ENCODE measurements around the gene MYBPC2. TPM values are rescaled to one million over a fixed set of nuclear protein-coding genes. Genes with fewer than 3 reads are reported as not detected.
"Not testable (repeated sequence)": the region's sequence is repeated elsewhere in the genome, so short reads cannot be mapped to it uniquely, and the experiment has no call there.

Gene MYBPC2
- total and polyA plus RNA-seq, 4 experiments from 2014 or later, result 0.10 TPM; not detected in 3

DNA sequence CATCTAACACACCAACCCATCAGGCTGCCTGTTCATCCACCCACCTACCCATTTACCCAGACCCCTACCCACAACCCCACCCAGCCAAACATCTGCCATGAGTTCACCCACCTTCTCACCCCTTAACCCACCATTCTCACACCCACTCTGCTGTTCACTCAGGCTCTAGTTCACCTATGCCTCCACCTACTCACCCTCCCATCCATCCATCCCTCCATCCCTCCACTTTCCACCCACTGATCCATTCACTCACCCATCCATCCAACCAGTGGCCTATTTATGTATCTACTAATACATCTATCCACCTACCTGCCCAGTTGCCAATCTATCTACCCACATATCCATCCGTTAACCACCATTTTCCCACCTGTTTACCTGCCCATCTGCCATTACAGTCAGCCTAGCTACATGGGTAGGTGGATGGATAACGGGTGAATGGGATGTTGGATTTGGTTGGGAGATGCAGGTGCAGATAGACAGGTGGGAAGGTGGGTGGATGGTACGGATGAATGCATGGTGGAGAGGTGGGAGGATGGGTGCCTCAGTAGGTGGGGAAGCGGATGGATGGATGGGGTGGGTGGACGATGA, 5.3 kb downstream of the MYBPC2 start:
- Mint-ChIP-seq H3K36me3 (no peaks in the 10 kb centered on the region), H3K4me1 (peaks cover 0 to 2% (median 0%) of the 10 kb centered on the region in 4 donors), H3K9me3 (peaks cover 0 to 2% (median 0%) of the 10 kb centered on the region in 8 donors), H3K27me3 (peaks cover 8 to 18% of the 10 kb centered on the region in 2 donors), H3K27ac (no peak overlapping the region), H3K4me3 (no peak overlapping the region)
- Histone ChIP-seq H3K4me3 (ENCODE audit: low read length in 2 of 2) (no peak overlapping the region), H3K4me1 (ENCODE audit: insufficient read depth, low read length) (no peaks in the 10 kb centered on the region), H3K36me3 (ENCODE audit: insufficient read depth, low read length) (no peaks in the 10 kb centered on the region), H3K27ac (ENCODE audit: low read depth, low read length) (no peak overlapping the region), H3K27me3 (ENCODE audit: insufficient read depth, low read length) (no peaks in the 10 kb centered on the region), H3K9me3 (ENCODE audit: control insufficient read depth in 1 of 2, low read length in 2 of 2) (no peaks in the 10 kb centered on the region)
- ChIA-PET POLR2A (ENCODE audit: partially characterized antibody) (no interaction called here), CTCF (ENCODE audit: partially characterized antibody) (no interaction called here)
- intact Hi-C loops (cut with micrococcal nuclease), result no loop called here
- no peak for DNase-seq

DNA sequence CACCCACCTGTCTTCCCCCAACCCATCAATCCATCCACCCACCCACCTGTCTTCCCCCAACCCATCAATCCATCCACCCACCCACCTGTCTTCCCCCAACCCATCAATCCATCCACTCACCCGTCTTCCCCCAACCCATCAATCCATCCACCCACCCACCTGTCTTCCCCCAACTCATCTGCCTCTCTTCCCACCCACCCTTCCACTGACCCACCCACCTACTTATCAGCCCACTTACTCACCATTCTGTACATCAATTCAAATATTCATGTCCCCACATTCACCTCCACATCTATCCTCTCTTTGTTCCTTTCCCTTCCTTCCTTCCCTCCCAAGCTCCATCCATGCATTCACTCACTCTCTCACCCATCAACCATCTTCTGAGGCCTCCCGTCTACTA, 6.4 kb downstream of the MYBPC2 start:
- intact Hi-C loops (cut with micrococcal nuclease); H3K9me3 ChIP-seq (ENCODE audit: control insufficient read depth in 1 of 2, low read length in 2 of 2); H3K36me3 ChIP-seq (ENCODE audit: insufficient read depth, low read length); H3K36me3 Mint-ChIP-seq; H3K4me3 ChIP-seq (ENCODE audit: low read length in 2 of 2); POLR2A ChIA-PET (ENCODE audit: partially characterized antibody); H3K27me3 ChIP-seq (ENCODE audit: insufficient read depth, low read length); H3K4me1 Mint-ChIP-seq; H3K4me1 ChIP-seq (ENCODE audit: insufficient read depth, low read length); DNase-seq; H3K4me3 Mint-ChIP-seq; H3K27ac ChIP-seq (ENCODE audit: low read depth, low read length); H3K27ac Mint-ChIP-seq; H3K9me3 Mint-ChIP-seq; CTCF ChIA-PET (ENCODE audit: partially characterized antibody): not testable (repeated sequence)
- H3K27me3 Mint-ChIP-seq, result peaks cover 6 to 22% of the 10 kb centered on the region in 2 donors

DNA sequence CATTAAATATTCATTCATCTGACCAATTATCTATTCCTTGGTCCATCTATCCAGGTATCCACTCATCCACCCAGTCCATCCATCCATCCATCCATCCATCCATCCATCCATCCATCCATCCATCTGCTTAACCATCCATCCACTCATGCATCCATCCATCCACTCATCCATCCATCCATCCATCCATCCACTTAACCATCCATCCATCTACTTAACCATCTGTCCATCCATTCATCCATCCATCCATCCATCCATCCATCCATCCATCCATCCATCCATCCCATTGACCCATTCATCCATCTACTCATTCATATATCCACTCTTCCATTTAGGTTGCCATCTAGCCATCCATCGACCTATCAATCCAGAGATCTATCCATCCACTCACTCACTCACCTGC, 11.4 kb downstream of the MYBPC2 start:
- H3K27ac ChIP-seq (ENCODE audit: low read depth, low read length), result no peak overlapping the region
- H3K9me3 Mint-ChIP-seq, result peaks cover 0 to 4% (median 0%) of the 10 kb centered on the region in 8 donors
- H3K27ac Mint-ChIP-seq, result no peak overlapping the region
- H3K4me3 Mint-ChIP-seq, result no peak overlapping the region
- no peak overlapping the region for H3K4me3 ChIP-seq (ENCODE audit: low read length in 2 of 2)
- no peak for DNase-seq
- no peaks in the 10 kb centered on the region for H3K9me3 ChIP-seq (ENCODE audit: control insufficient read depth in 1 of 2, low read length in 2 of 2)
- intact Hi-C loops (cut with micrococcal nuclease), result no loop called here
- H3K4me1 ChIP-seq (ENCODE audit: insufficient read depth, low read length), result no peaks in the 10 kb centered on the region
- POLR2A ChIA-PET (ENCODE audit: partially characterized antibody), result no interaction called here
- peaks cover 0 to 4% (median 1%) of the 10 kb centered on the region in 4 donors for H3K4me1 Mint-ChIP-seq
- CTCF ChIA-PET (ENCODE audit: partially characterized antibody), result no interaction called here
- no peaks in the 10 kb centered on the region for H3K36me3 ChIP-seq (ENCODE audit: insufficient read depth, low read length)
- peaks cover 10 to 24% of the 10 kb centered on the region in 2 donors for H3K27me3 Mint-ChIP-seq
- no peaks in the 10 kb centered on the region for H3K27me3 ChIP-seq (ENCODE audit: insufficient read depth, low read length)
- no peaks in the 10 kb centered on the region for H3K36me3 Mint-ChIP-seq

DNA sequence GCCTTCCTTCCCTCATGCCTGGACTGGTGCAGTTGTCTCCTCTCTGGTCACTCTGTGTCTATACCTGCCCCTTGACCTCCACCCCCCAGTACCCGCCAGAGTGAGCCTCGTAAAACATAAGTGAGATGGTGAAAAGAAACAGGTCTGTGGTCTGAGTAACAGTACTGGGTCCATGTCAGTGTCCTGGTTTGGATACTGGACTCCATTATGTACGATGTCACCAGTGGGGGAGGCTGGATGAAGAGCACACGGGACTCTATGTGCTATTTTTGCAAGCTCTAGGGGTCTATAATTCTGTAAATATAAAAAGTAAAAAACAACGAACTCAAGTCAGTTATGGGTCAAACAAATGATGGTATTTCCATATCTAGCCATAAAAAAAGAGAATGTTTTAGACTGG, 14.4 kb downstream of the MYBPC2 start:
- Mint-ChIP-seq H3K4me1 (peaks cover 0 to 4% (median 1%) of the 10 kb centered on the region in 4 donors), H3K4me3 (no peak overlapping the region), H3K36me3 (no peaks in the 10 kb centered on the region), H3K27ac (peak overlapping the region in 1 of 7 donors; percentile 46), H3K9me3 (peaks cover 0 to 2% (median 0%) of the 10 kb centered on the region in 8 donors), H3K27me3 (peaks cover 6 to 19% of the 10 kb centered on the region in 2 donors)
- H3K27ac ChIP-seq (ENCODE audit: low read depth, low read length), result no peak overlapping the region
- DNase-seq, result no peak
- ChIA-PET CTCF (ENCODE audit: partially characterized antibody) (no interaction called here), POLR2A (ENCODE audit: partially characterized antibody) (no interaction called here)
- H3K27me3 ChIP-seq (ENCODE audit: insufficient read depth, low read length), result no peaks in the 10 kb centered on the region
- H3K36me3 ChIP-seq (ENCODE audit: insufficient read depth, low read length), result no peaks in the 10 kb centered on the region
- no peak overlapping the region for H3K4me3 ChIP-seq (ENCODE audit: low read length in 2 of 2)
- H3K9me3 ChIP-seq (ENCODE audit: control insufficient read depth in 1 of 2, low read length in 2 of 2), result no peaks in the 10 kb centered on the region
- intact Hi-C loops (cut with micrococcal nuclease), result no loop called here
- H3K4me1 ChIP-seq (ENCODE audit: insufficient read depth, low read length), result no peaks in the 10 kb centered on the region

DNA sequence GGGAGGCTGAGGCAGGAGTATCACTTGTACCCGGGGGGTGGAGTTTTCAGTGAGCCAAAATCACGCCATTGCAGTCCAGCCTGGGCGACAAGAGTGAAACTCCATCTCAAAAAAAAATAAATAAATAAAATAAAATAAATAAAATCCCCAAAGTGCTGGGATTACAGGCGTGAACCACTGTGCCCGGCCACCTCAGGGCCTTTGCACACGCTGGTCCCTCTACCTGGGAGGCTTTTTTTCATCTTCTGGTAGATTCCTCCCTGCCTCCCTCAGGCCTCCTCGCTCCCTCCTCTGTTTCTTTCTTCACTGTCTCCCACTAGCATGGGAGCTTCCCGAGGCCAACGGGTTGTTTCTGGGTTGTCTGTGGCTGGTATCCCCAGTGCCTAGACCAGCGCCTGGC, 15.1 kb downstream of the MYBPC2 start:
- no peaks in the 10 kb centered on the region for H3K9me3 ChIP-seq (ENCODE audit: control insufficient read depth in 1 of 2, low read length in 2 of 2)
- H3K27ac ChIP-seq (ENCODE audit: low read depth, low read length), result no peak overlapping the region
- DNase-seq, result no peak
- CTCF ChIA-PET (ENCODE audit: partially characterized antibody), result no interaction called here
- Mint-ChIP-seq H3K4me3 (no peak overlapping the region), H3K4me1 (peaks cover 0 to 4% (median 1%) of the 10 kb centered on the region in 4 donors), H3K9me3 (peaks cover 0 to 2% (median 0%) of the 10 kb centered on the region in 8 donors), H3K36me3 (no peaks in the 10 kb centered on the region), H3K27me3 (peaks cover 6 to 19% of the 10 kb centered on the region in 2 donors), H3K27ac (no peak overlapping the region)
- no peaks in the 10 kb centered on the region for H3K4me1 ChIP-seq (ENCODE audit: insufficient read depth, low read length)
- no peak overlapping the region for H3K4me3 ChIP-seq (ENCODE audit: low read length in 2 of 2)
- intact Hi-C loops (cut with micrococcal nuclease), result no loop called here
- H3K27me3 ChIP-seq (ENCODE audit: insufficient read depth, low read length), result no peaks in the 10 kb centered on the region
- POLR2A ChIA-PET (ENCODE audit: partially characterized antibody), result no interaction called here
- no peaks in the 10 kb centered on the region for H3K36me3 ChIP-seq (ENCODE audit: insufficient read depth, low read length)

DNA sequence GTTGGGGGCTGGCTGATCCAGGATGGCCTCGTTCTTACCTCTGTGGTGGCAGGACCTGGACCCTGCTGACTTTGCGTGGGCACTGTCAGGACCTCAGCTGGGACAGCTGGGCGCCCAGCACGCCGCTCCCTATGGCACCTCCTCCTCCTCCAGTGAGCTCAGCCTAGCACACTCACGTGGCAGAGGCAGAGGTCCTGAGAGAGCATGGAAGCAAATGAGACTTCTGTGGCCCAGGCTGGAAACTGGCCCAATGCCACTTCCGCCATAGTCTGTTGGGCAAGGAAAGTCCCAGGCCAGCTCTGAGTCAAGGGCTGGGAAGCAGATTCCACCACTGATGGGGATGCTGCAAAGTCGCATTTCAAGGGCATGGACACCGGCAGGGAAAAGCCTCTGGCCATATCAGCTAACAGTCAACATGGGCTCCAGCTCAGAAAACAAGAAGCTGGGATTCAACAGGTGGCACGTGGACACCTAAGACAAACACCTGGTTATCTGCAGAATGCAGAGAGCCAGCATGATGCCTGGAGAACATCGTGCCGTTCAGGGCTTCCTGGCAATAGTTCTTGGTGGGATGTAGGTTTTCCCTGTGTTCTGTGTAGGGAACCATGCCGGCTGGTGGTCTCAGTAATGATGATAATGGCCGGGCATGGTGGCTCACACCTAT, 16.7 kb downstream of the MYBPC2 start:
- H3K27ac ChIP-seq (ENCODE audit: low read depth, low read length), result no peak overlapping the region
- DNase-seq, result no peak
- no peaks in the 10 kb centered on the region for H3K36me3 ChIP-seq (ENCODE audit: insufficient read depth, low read length)
- no peaks in the 10 kb centered on the region for H3K4me1 ChIP-seq (ENCODE audit: insufficient read depth, low read length)
- H3K4me3 ChIP-seq (ENCODE audit: low read length in 2 of 2), result no peak overlapping the region
- no peak overlapping the region for H3K4me3 Mint-ChIP-seq
- ChIA-PET CTCF (ENCODE audit: partially characterized antibody) (no interaction called here), POLR2A (ENCODE audit: partially characterized antibody) (no interaction called here)
- H3K27me3 Mint-ChIP-seq, result peaks cover 6 to 10% of the 10 kb centered on the region in 2 donors
- H3K4me1 Mint-ChIP-seq, result peaks cover 0 to 4% (median 1%) of the 10 kb centered on the region in 4 donors
- intact Hi-C loops (cut with micrococcal nuclease), result no loop called here
- H3K9me3 Mint-ChIP-seq, result peaks cover 0 to 2% (median 0%) of the 10 kb centered on the region in 8 donors
- no peak overlapping the region for H3K27ac Mint-ChIP-seq
- H3K27me3 ChIP-seq (ENCODE audit: insufficient read depth, low read length), result no peaks in the 10 kb centered on the region
- no peaks in the 10 kb centered on the region for H3K36me3 Mint-ChIP-seq
- H3K9me3 ChIP-seq (ENCODE audit: control insufficient read depth in 1 of 2, low read length in 2 of 2), result no peaks in the 10 kb centered on the region

DNA sequence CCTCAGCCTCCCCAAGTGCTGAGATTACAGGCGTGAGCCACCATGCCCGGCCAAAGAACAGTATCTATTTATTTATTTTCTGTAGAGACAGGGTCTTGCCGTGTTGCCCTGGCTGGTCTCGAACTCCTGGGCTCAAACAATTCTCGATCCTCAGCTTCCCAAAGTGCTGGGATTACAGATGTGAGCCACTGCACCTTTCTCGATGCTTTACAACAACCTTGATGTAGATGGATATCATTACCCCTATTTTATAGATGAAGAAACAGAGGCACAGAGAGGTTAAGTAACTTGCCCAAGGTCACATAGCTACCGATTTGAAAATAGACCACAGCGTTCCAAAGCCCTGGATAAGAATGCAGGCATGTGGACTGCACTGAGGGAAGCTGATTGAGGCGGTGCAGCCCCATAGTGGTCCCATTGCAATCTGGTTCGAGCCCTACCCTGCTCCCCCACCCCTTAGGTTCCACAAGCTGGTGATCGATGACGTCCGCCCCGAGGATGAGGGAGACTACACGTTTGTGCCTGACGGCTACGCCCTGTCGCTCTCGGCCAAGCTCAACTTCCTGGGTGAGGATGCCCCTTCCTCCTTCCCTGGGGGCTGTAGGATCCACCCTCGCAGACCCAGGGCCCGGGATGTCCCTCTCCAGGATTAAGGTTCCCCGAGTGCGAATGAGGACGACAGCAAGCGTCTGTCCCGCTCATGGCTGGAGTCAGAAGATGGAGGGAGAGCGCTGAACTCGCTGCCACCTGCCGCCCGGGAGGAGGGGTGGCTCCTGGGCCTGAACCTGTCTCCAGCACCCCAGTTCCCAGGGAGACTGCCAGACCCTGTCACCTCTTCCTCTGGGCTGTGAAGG, 17.9 kb downstream of the MYBPC2 start:
- CTCF ChIA-PET (ENCODE audit: partially characterized antibody), result no interaction called here
- H3K4me3 Mint-ChIP-seq, result peak overlapping the region in 1 of 8 donors; percentile 43
- H3K27me3 Mint-ChIP-seq, result peaks cover 5 to 10% of the 10 kb centered on the region in 2 donors

More for the DNA sequence above, 17.9 kb downstream of the MYBPC2 start:
- Histone ChIP-seq H3K27ac (ENCODE audit: low read depth, low read length) (no peak overlapping the region), H3K27me3 (ENCODE audit: insufficient read depth, low read length) (no peaks in the 10 kb centered on the region), H3K9me3 (ENCODE audit: control insufficient read depth in 1 of 2, low read length in 2 of 2) (no peaks in the 10 kb centered on the region), H3K4me3 (ENCODE audit: low read length in 2 of 2) (no peak overlapping the region), H3K36me3 (ENCODE audit: insufficient read depth, low read length) (no peaks in the 10 kb centered on the region), H3K4me1 (ENCODE audit: insufficient read depth, low read length) (no peaks in the 10 kb centered on the region)
- Mint-ChIP-seq H3K27ac (peak overlapping the region in 2 of 7 donors; percentile 60 to 61), H3K36me3 (no peaks in the 10 kb centered on the region), H3K9me3 (peaks cover 0 to 2% (median 0%) of the 10 kb centered on the region in 8 donors), H3K4me1 (no peaks in the 10 kb centered on the region)
- intact Hi-C loops (cut with micrococcal nuclease), result no loop called here
- DNase-seq, result no peak
- POLR2A ChIA-PET (ENCODE audit: partially characterized antibody), result no interaction called here

Measured in CD4-positive, alpha-beta memory T cell (primary cell).